ENCODE data around the gene EMSY. TPM values are rescaled to one million over a fixed set of nuclear protein-coding genes. Genes with fewer than 3 reads are reported as not detected.

EMSY gene
- polyA plus RNA-seq, 1 donor from 2014 or later, result 25.0 TPM

GRCh38 chr11:76596652-76597051, 151.8 kb downstream of the EMSY start:
- Histone ChIP-seq H3K27me3 (ENCODE audit: insufficient read depth, low read depth, low read length) (no peaks in the 10 kb centered on the region), H3K9ac (ENCODE audit: low read length) (no peak overlapping the region), H3K9me2 (ENCODE audit: insufficient read depth, low read length) (no peaks in the 10 kb centered on the region), H2AFZ (ENCODE audit: low read depth, low read length) (no peak overlapping the region), H3K4me2 (ENCODE audit: low read length) (no peak overlapping the region), H3K4me3 (ENCODE audit: low read length) (no peak overlapping the region), H3K27ac (ENCODE audit: low read length) (no peak overlapping the region), H3K9me3 (ENCODE audit: low read length) (no peaks in the 10 kb centered on the region), H3F3A (ENCODE audit: insufficient read depth, low read length, poor library complexity, severe bottlenecking) (no peaks in the 10 kb centered on the region), H3K79me2 (replicated peaks; ENCODE audit: insufficient read depth, low read length) (no peaks in the 10 kb centered on the region), H3K36me3 (ENCODE audit: insufficient read depth, low read length) (no peaks in the 10 kb centered on the region), H4K20me1 (ENCODE audit: insufficient read depth) (no peaks in the 10 kb centered on the region)
- TF ChIP-seq RAD21 (conservative IDR thresholded peaks at IDR 0.05) (no peak), SMC3 (conservative IDR thresholded peaks at IDR 0.05; ENCODE audit: poor library complexity) (no peak), TAF1 (IDR thresholded peaks at IDR 0.05; ENCODE audit: low read depth) (no peak), REST (IDR thresholded peaks at IDR 0.05; ENCODE audit: borderline replicate concordance) (no peak), EP300 (conservative IDR thresholded peaks at IDR 0.05; ENCODE audit: poor library complexity, severe bottlenecking) (no peak), EZH2 (IDR thresholded peaks at IDR 0.05; ENCODE audit: borderline replicate concordance, insufficient read depth, low read length, poor library complexity, severe bottlenecking) (no peak), CTCF (IDR thresholded peaks at IDR 0.05; ENCODE audit: poor library complexity, severe bottlenecking) (no peak)

- H2AFZ ChIP-seq (ENCODE audit: low read depth, low read length), result no peak overlapping the region
- H3K36me3 ChIP-seq (ENCODE audit: insufficient read depth, low read length), result no peaks in the 10 kb centered on the region
- no peak overlapping the region for H3K9ac ChIP-seq (ENCODE audit: low read length)
Measured at GRCh38 chr11:76597533-76598425, 153.0 kb downstream of the EMSY start.

More at GRCh38 chr11:76597533-76598425, 153.0 kb downstream of the EMSY start:
- no peaks in the 10 kb centered on the region for H3K27me3 ChIP-seq (ENCODE audit: insufficient read depth, low read depth, low read length)
- no peaks in the 10 kb centered on the region for H3F3A ChIP-seq (ENCODE audit: insufficient read depth, low read length, poor library complexity, severe bottlenecking)
- H3K4me3 ChIP-seq (ENCODE audit: low read length), result no peak overlapping the region
- no peaks in the 10 kb centered on the region for H3K9me2 ChIP-seq (ENCODE audit: insufficient read depth, low read length)
- no peaks in the 10 kb centered on the region for H4K20me1 ChIP-seq (ENCODE audit: insufficient read depth)
- no peaks in the 10 kb centered on the region for H3K9me3 ChIP-seq (ENCODE audit: low read length)
- H3K27ac ChIP-seq (ENCODE audit: low read length), result no peak overlapping the region
- no peak for TF ChIP-seq MXI1 (conservative IDR thresholded peaks at IDR 0.05; ENCODE audit: poor library complexity, severe bottlenecking)
- no peak for TF ChIP-seq POLR2AphosphoS5 (IDR thresholded peaks at IDR 0.05)
- no peak for TF ChIP-seq CTCF (IDR thresholded peaks at IDR 0.05; ENCODE audit: poor library complexity, severe bottlenecking)
- no peak for TF ChIP-seq TAF1 (IDR thresholded peaks at IDR 0.05; ENCODE audit: low read depth)
- no peaks in the 10 kb centered on the region for H3K79me2 ChIP-seq (replicated peaks; ENCODE audit: insufficient read depth, low read length)
- H3K4me2 ChIP-seq (ENCODE audit: low read length), result no peak overlapping the region
